GM19467 (cell line): Measurements from ENCODE around the gene SH3D19.
"Not testable (repeated sequence)": the region's sequence is repeated elsewhere in the genome, so short reads cannot be mapped to it uniquely, and the experiment has no call there.

Experiments used
- ATAC-seq: cut with Tn5 transposase; IDR thresholded peaks from one replicate; pipeline ENCODE4 v1.9.1; 2021; ENCODE audit warnings: mild to moderate bottlenecking, moderate library complexity; ENCODE audit not compliant: unreplicated experiment

Gene SH3D19

GRCh38 chr4:151158979-151159378 lies 166.4 kb downstream of the SH3D19 start:
- ATAC-seq = no peak

GRCh38 chr4:151157543-151157942 lies 167.9 kb downstream of the SH3D19 start:
- no peak for ATAC-seq

- no peak for ATAC-seq
Measured at GRCh38 chr4:151153585-151153984, 171.8 kb downstream of the SH3D19 start.

- ATAC-seq = no peak
Measured at GRCh38 chr4:151152028-151152427, 173.4 kb downstream of the SH3D19 start.

- ATAC-seq = no peak
Measured at GRCh38 chr4:151150821-151151580, 174.4 kb downstream of the SH3D19 start.

- no peak for ATAC-seq
Measured at GRCh38 chr4:151148261-151148660, 177.1 kb downstream of the SH3D19 start.

- no peak for ATAC-seq
Measured at GRCh38 chr4:151147000-151147399, 178.4 kb downstream of the SH3D19 start.

GRCh38 chr4:151144329-151145072 lies 180.9 kb downstream of the SH3D19 start:
- ATAC-seq = no peak

GRCh38 chr4:151143811-151144210 lies 181.6 kb downstream of the SH3D19 start:
- ATAC-seq = no peak

- no peak for ATAC-seq
Measured at GRCh38 chr4:151143162-151143561, 182.2 kb downstream of the SH3D19 start.

GRCh38 chr4:151142758-151143157 lies 182.6 kb downstream of the SH3D19 start:
- ATAC-seq = no peak

- no peak for ATAC-seq
Measured at GRCh38 chr4:151139814-151140213, 185.6 kb downstream of the SH3D19 start.

- ATAC-seq = not testable (repeated sequence)
Measured at GRCh38 chr4:151136048-151136447, 189.4 kb downstream of the SH3D19 start.

GRCh38 chr4:151133311-151133710 lies 192.1 kb downstream of the SH3D19 start:
- no peak for ATAC-seq

- ATAC-seq = no peak
Measured at GRCh38 chr4:151129796-151130195, 195.6 kb downstream of the SH3D19 start.

- peak; percentile 92 for ATAC-seq
Measured at GRCh38 chr4:151117371-151117962, 207.9 kb downstream of the SH3D19 start.

GRCh38 chr4:151114986-151115385 lies 210.4 kb downstream of the SH3D19 start:
- ATAC-seq = no peak

- no peak for ATAC-seq
Measured at GRCh38 chr4:151114338-151114737, 211.1 kb downstream of the SH3D19 start.

- no peak for ATAC-seq
Measured at GRCh38 chr4:151110236-151110635, 215.2 kb downstream of the SH3D19 start.

- ATAC-seq = no peak
Measured at GRCh38 chr4:151107063-151107462, 218.3 kb downstream of the SH3D19 start.

- no peak for ATAC-seq
Measured at GRCh38 chr4:151105454-151106032, 219.9 kb downstream of the SH3D19 start.
